Activated T-helper 17 cell treated with anti-CD3 and anti-CD28 coated beads, Interleukin-2, amount 50 U/mL, for 72 hours (primary cell): Measurements from ENCODE around the gene ZPBP. TPM values are rescaled to one million over a fixed set of nuclear protein-coding genes. Genes with fewer than 3 reads are reported as not detected.

Experiments used
- ATAC-seq: fragments of 150-1000 bp; cut with Tn5 transposase; replicated peaks from 2 replicates; pipeline ENCODE4 v1.10.0; 2021; ENCODE audit warnings: mild to moderate bottlenecking, moderate library complexity
- H3K27ac Mint-ChIP-seq: one replicate; pipeline ENCODE4 v1.8.0; 2022; ENCODE audit warnings: mixed read lengths
- H3K27me3 Mint-ChIP-seq: one replicate; pipeline ENCODE4 v1.8.0; 2022; ENCODE audit warnings: mixed read lengths
- H3K36me3 Mint-ChIP-seq: one replicate; pipeline ENCODE4 v1.8.0; 2022; ENCODE audit warnings: low read depth, mild to moderate bottlenecking, mixed read lengths
- H3K4me1 Mint-ChIP-seq: one replicate; pipeline ENCODE4 v1.8.0; 2022; ENCODE audit warnings: mixed read lengths
- H3K4me3 Mint-ChIP-seq: one replicate; pipeline ENCODE4 v1.8.0; 2022; ENCODE audit warnings: mild to moderate bottlenecking, mixed read lengths
- H3K9me3 Mint-ChIP-seq: one replicate; pipeline ENCODE4 v1.8.0; 2022; ENCODE audit warnings: mixed read lengths
- total RNA-seq, 2 donors: library from RNA; stranded (reverse); gene quantifications; one replicate each; pipeline ENCODE4 v1.2.3, GENCODE V29; 2022

ZPBP gene, protein sequence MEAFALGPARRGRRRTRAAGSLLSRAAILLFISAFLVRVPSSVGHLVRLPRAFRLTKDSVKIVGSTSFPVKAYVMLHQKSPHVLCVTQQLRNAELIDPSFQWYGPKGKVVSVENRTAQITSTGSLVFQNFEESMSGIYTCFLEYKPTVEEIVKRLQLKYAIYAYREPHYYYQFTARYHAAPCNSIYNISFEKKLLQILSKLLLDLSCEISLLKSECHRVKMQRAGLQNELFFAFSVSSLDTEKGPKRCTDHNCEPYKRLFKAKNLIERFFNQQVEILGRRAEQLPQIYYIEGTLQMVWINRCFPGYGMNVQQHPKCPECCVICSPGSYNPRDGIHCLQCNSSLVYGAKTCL
- not detected for total RNA-seq

DNA sequence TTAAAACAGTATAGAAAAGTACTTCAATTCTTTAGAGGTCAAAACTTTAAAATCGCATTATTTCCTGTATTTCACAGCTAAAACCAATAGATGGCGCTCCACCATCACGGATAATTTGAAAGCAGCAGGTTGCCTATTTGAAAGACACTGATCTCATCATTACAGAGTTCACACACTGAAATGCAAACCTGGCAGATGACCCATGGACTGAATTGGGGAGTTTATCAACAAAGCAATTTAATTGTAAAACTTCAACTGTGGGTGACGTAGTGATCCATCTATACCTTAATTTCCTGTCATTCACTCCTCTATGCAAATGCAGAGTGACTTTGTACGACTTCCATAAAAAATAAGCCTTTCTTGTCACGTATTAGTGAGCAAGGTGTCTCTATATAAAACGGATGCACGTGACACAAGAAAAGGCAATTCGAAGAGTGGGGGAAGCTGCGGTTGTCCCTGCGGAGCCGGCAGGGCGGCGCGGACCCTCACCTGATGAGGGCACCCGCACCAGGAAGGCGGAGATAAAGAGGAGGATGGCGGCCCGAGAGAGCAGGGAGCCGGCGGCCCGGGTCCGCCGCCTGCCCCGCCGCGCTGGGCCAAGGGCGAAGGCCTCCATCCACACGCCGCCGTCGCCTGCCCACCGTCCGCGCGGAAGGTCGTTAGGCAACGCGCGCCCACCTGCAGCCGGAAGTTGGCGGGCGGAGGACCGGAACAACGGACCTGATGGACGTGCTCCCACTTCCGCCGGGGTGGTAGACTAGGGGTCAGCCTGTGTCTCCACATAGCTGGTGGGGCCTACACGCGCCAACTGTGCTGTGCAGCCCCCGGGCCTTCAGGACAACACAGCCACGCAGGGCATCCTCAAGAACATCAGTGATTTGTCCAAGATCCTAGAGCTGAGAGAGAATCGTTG lies at the start of gene ZPBP:
TSS of gene ZPBP (minus strand) at position 668 of the 913 bp plus-strand sequence. CDS start at position 616, 52 bp downstream.
- H3K27ac Mint-ChIP-seq = peak within 1 kb of the TSS; percentile 90
- peak; percentile 72 for ATAC-seq
- peaks cover 5% of the 10 kb centered on the region for H3K9me3 Mint-ChIP-seq
- no peaks in the 10 kb centered on the region for H3K27me3 Mint-ChIP-seq
- no peaks in the 10 kb centered on the region for H3K36me3 Mint-ChIP-seq
- peak within 1 kb of the TSS; percentile 96 for H3K4me3 Mint-ChIP-seq
- H3K4me1 Mint-ChIP-seq = peaks cover 7% of the 10 kb centered on the region

DNA sequence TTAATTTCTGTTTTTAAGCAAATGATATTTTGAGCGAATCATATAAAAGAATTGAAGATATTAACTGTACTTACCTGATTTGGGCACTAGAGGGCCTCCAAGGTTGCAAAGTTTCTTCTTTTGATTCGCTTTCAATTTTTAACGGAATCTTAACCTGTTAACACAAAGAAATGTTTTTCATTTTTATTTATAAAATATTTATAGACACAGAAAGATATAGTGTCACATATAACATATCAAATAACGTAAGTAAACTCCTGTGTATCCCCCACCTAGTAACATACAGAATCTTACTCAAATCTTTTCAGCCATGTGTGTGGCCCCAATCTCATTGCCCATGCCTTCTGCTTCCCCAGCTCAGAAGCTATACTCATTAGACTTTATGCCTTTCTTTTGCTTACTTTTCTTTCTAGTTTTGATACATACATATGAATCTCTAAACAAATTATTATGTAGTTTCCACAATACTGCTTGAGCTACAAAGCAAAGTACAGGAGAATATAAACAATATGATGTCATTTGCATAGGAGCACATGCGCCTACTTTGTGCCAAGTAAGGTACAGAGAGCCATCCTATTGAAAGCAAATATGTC lies 49.5 kb upstream of the ZPBP start:
- peaks cover 5% of the 10 kb centered on the region for H3K4me1 Mint-ChIP-seq
- ATAC-seq = peak; percentile 63
- no peak overlapping the region for H3K27ac Mint-ChIP-seq
- peaks cover 4% of the 10 kb centered on the region for H3K27me3 Mint-ChIP-seq
- H3K36me3 Mint-ChIP-seq = no peaks in the 10 kb centered on the region
- peak overlapping the region; percentile 66 for H3K4me3 Mint-ChIP-seq
- no peaks in the 10 kb centered on the region for H3K9me3 Mint-ChIP-seq

DNA sequence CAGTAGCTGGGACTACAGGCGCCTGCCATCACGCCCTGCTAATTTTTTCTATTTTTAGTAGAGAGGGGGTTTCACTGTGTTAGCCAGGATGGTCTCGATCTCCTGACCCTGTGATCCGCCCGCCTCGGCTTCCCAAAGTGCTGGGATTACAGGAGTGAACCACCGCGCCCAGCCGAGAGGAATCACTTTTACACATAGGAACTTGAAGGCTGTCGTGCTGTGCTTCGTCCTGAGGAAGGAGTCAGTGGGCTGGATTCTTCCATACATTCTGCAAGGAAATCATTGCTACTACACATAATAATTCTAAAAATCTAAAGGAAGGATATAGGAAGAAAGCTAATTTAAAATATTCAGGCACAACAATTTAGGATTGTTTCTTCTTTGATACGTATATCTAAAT lies 48.8 kb upstream of the ZPBP start:
- Mint-ChIP-seq H3K36me3 (no peaks in the 10 kb centered on the region), H3K4me1 (peaks cover 5% of the 10 kb centered on the region), H3K27me3 (peaks cover 4% of the 10 kb centered on the region), H3K27ac (no peak overlapping the region), H3K9me3 (no peaks in the 10 kb centered on the region), H3K4me3 (no peak overlapping the region)
- no peak for ATAC-seq

DNA sequence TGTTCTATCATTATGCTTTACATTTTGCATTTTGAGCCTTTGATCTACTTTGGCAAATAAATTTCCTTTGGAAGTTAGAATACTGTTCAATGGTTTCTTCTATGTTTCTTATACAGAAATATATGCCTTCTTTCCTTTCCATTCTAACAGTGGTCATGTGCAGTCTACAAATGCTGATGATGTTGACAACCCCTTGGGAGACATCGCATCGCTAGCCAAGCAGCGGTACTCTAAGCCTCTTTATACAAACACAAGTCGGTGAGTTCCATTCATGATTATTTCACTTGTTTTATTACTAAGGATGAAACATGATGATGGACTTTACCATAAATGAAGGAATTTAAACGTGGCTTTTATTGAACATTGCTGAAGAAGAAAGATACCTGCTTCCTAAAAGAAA lies 48.1 kb upstream of the ZPBP start:
- ATAC-seq = no peak
- Mint-ChIP-seq H3K4me3 (no peak overlapping the region), H3K36me3 (no peaks in the 10 kb centered on the region), H3K27ac (no peak overlapping the region), H3K4me1 (peaks cover 5% of the 10 kb centered on the region), H3K27me3 (peaks cover 4% of the 10 kb centered on the region), H3K9me3 (no peaks in the 10 kb centered on the region)

DNA sequence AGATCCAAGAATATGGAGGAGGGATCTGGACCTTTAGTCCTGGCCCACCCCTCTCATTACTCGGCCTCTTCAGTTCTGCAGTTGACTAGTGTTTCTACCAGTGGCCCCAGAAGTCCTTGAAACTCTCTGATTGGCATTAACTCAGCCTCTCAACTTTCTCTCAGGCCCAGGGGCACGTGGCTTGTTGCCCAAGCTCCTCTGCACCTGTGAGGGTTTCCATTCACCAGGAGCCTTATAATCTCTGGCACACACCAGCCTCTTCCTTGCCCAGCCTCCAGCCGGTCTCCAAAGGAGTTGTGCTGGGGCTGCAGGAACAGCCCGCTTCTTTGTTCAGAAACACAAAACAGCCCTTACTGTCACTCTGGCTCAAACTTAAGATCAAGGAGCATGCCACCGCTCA lies 47.6 kb upstream of the ZPBP start:
- Mint-ChIP-seq H3K36me3 (no peaks in the 10 kb centered on the region), H3K4me1 (peaks cover 5% of the 10 kb centered on the region), H3K27me3 (peaks cover 4% of the 10 kb centered on the region), H3K4me3 (no peak overlapping the region), H3K9me3 (no peaks in the 10 kb centered on the region), H3K27ac (no peak overlapping the region)
- ATAC-seq = no peak

GRCh38 chr7:50138101-50138500 lies 45.1 kb upstream of the ZPBP start:
- H3K4me1 Mint-ChIP-seq = no peaks in the 10 kb centered on the region
- H3K4me3 Mint-ChIP-seq = no peak overlapping the region
- no peaks in the 10 kb centered on the region for H3K36me3 Mint-ChIP-seq
- no peak for ATAC-seq
- H3K9me3 Mint-ChIP-seq = no peaks in the 10 kb centered on the region
- H3K27me3 Mint-ChIP-seq = peaks cover 4% of the 10 kb centered on the region
- H3K27ac Mint-ChIP-seq = no peak overlapping the region

DNA sequence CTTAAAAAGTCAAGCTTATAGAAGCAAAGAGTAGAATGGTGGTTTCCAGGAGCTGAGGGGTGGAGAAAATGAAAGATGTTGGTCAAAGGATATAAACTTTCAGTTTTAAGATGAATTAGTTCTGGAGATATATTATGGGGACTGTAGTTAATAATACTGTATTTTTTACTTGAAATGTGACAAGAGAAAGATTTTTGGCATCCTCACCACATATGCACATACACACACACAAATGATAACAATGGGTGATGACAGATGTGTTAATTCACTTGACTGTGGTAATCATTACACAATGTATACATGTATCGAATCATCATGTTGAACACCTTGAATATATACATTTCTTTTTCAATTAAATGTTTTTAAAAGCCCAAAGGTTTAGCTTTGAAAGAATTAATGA lies 32.7 kb upstream of the ZPBP start:
- ATAC-seq = no peak
- no peak overlapping the region for H3K27ac Mint-ChIP-seq
- no peak overlapping the region for H3K4me3 Mint-ChIP-seq
- H3K4me1 Mint-ChIP-seq = no peaks in the 10 kb centered on the region
- H3K9me3 Mint-ChIP-seq = no peaks in the 10 kb centered on the region
- no peaks in the 10 kb centered on the region for H3K36me3 Mint-ChIP-seq
- no peaks in the 10 kb centered on the region for H3K27me3 Mint-ChIP-seq

DNA sequence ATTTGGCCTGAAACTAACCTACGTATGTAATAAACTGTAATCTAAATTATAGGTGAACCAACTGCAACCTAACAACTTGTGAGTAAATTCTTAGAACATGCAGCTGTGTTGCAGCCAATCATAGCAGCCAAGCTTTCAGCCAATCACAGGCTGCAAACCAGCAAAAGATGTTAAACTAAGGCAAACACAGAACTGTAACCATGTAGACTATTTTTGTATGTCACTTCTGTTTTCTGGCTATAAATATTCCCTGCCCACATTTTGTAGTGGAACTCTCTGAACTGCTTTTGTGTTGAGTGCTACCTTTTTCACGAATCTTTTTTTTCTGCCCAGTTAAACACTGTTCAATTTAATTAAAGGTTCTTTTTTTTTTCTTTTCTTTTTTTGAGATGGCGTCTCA lies 28.2 kb upstream of the ZPBP start:
- H3K4me3 Mint-ChIP-seq = no peak overlapping the region
- ATAC-seq = no peak
- H3K27me3 Mint-ChIP-seq = peaks cover 13% of the 10 kb centered on the region
- no peak overlapping the region for H3K27ac Mint-ChIP-seq
- H3K9me3 Mint-ChIP-seq = no peaks in the 10 kb centered on the region
- no peaks in the 10 kb centered on the region for H3K36me3 Mint-ChIP-seq
- no peaks in the 10 kb centered on the region for H3K4me1 Mint-ChIP-seq

DNA sequence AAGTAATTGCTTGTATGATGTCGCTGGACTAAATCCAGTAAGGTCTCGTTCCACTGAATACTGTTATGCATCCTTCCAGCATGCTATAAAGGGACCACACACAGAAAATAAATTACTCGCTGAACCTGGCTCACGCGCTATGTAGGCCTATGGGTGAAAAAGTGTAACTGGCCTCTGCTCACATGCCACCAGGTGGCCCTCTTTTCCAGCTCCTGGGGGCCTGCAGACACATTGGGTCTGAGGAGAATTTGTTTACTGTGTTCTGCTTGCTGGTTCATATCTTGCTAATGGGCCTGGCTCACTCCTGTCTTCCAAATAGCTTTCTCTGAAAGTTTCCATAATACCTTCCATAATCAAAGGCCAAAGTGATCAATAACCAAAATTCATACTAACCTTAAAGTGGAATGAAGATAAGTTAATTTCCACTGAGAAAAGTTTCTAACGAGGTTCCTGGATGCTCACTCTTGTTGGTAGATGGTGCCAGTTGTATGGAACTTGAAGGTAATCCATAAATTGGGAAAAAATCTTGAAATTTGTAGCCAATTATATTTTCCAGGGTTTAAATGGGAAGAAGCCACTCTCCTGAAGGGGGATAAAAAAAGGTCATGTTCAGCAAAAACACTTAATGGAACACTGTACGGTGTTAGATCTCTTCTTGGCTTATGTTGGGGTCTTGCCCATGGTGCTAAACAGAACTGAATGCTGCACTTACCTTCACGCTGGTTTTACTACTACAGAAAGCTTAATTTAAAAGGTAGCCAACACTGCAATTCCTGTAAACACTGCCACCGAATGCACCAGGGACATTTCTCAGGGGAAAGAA lies 27.0 kb upstream of the ZPBP start:
- H3K27me3 Mint-ChIP-seq = peaks cover 13% of the 10 kb centered on the region
- no peaks in the 10 kb centered on the region for H3K36me3 Mint-ChIP-seq
- peak; percentile 37 for ATAC-seq
- H3K4me1 Mint-ChIP-seq = no peaks in the 10 kb centered on the region
- no peak overlapping the region for H3K4me3 Mint-ChIP-seq
- H3K9me3 Mint-ChIP-seq = no peaks in the 10 kb centered on the region
- H3K27ac Mint-ChIP-seq = no peak overlapping the region

GRCh38 chr7:50112250-50112649 lies 19.2 kb upstream of the ZPBP start:
- H3K4me1 Mint-ChIP-seq = no peaks in the 10 kb centered on the region
- no peak overlapping the region for H3K27ac Mint-ChIP-seq
- ATAC-seq = no peak
- no peaks in the 10 kb centered on the region for H3K36me3 Mint-ChIP-seq
- H3K9me3 Mint-ChIP-seq = peaks cover 3% of the 10 kb centered on the region
- H3K4me3 Mint-ChIP-seq = no peak overlapping the region
- peaks cover 24% of the 10 kb centered on the region for H3K27me3 Mint-ChIP-seq

DNA sequence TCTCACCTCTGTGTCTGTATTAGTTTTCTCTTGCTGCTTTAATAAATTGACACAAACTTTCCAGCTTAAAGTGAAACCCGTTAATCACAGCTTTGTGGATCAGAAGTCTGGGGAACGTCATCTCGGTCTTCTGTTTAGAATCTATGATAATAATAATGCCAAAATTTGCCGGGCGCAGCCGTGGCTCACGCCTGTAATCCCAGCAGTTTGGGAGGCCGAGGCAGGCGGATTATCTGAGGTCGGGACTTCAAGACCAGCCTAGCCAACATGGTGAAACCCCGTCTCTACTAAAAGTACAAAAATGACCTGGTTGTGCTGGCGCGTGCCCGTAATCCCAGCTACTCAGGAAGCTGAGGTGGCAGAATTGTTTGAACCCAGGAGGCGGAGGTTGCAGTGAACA lies 8.8 kb upstream of the ZPBP start:
- Mint-ChIP-seq H3K27ac (no peak overlapping the region), H3K27me3 (peaks cover 27% of the 10 kb centered on the region), H3K4me3 (no peak overlapping the region), H3K4me1 (no peaks in the 10 kb centered on the region), H3K9me3 (no peaks in the 10 kb centered on the region), H3K36me3 (no peaks in the 10 kb centered on the region)
- no peak for ATAC-seq

DNA sequence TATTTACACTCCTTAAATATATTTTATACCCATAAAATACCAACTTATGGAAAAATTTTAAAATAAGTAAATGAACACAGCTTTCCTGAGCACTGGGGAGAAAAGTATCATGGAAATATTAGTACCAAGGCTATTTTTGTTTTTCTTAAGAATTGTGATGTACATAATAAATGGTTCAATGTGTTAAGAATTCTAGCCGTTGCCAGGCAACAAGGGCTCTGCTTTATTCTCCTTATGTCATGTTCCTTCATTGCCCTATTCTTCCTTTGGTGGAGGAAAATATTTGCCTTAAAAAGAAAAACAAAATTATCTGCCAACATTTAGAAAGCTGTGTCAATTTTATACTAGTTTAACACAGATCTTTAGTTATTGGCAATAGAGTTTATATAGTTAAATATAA lies 2.6 kb upstream of the ZPBP start:
- Mint-ChIP-seq H3K4me3 (no peak overlapping the region), H3K27me3 (peaks cover 10% of the 10 kb centered on the region), H3K9me3 (peaks cover 5% of the 10 kb centered on the region), H3K4me1 (peaks cover 7% of the 10 kb centered on the region), H3K27ac (no peak overlapping the region), H3K36me3 (no peaks in the 10 kb centered on the region)
- ATAC-seq = no peak

- no peak overlapping the region for H3K27ac Mint-ChIP-seq
- peak; percentile 75 for ATAC-seq
- H3K4me1 Mint-ChIP-seq = peaks cover 7% of the 10 kb centered on the region
- H3K36me3 Mint-ChIP-seq = no peaks in the 10 kb centered on the region
- no peaks in the 10 kb centered on the region for H3K27me3 Mint-ChIP-seq
- peaks cover 5% of the 10 kb centered on the region for H3K9me3 Mint-ChIP-seq
- no peak overlapping the region for H3K4me3 Mint-ChIP-seq
These were observed 4.5 kb downstream of the ZPBP start for GRCh38 chr7:50088463-50089129.

GRCh38 chr7:50085344-50085743 lies 7.7 kb downstream of the ZPBP start:
- Mint-ChIP-seq H3K27me3 (no peaks in the 10 kb centered on the region), H3K36me3 (no peaks in the 10 kb centered on the region), H3K4me1 (no peaks in the 10 kb centered on the region), H3K27ac (no peak overlapping the region), H3K4me3 (no peak overlapping the region), H3K9me3 (no peaks in the 10 kb centered on the region)
- ATAC-seq = no peak
